Lower leg skin (tissue), 3 donors: ENCODE data around the gene NUDC.

Experiments
- POLR2A ChIP-seq, 2 donors: fragments of 450-650 bp; IDR thresholded peaks; one replicate each; pipeline ENCODE4 v1.6.1; 2016 to 2017; ENCODE audit warnings: antibody characterized with exemption in 2 of 2, mild to moderate bottlenecking in 1 of 2, moderate library complexity in 1 of 2
- TF ChIP-seq, protein P1 (sequence below), 3 donors: fragments of 450-650 bp; IDR thresholded peaks; one replicate each; pipeline ENCODE4 v1.5.1; 2016; ENCODE audit warnings: antibody characterized with exemption in 3 of 3, mild to moderate bottlenecking in 3 of 3, moderate library complexity in 2 of 3

DNA sequence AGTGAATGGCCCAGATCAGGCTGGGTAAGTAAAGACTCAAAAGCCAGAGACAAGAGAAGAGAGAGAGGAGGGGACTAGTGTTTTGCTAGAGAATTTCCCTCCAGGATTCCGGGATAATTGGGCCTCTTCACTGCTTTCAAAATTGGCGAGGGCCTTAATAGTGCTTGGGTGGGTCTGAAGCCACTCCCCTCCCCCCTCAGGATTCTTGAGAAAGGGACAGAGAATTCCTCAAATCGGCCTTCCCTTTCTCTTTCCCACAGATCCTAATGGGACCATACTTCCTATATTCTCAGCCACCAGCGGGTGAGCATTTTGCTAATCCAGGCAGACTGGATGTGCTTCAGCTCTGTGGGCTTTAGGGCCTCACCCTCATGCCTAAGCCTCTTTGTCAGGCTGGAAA lies 46.6 kb upstream of the NUDC start:
- TF ChIP-seq POLR2A (IDR thresholded peaks at IDR 0.05): no peak
- TF ChIP-seq, protein P1, sequence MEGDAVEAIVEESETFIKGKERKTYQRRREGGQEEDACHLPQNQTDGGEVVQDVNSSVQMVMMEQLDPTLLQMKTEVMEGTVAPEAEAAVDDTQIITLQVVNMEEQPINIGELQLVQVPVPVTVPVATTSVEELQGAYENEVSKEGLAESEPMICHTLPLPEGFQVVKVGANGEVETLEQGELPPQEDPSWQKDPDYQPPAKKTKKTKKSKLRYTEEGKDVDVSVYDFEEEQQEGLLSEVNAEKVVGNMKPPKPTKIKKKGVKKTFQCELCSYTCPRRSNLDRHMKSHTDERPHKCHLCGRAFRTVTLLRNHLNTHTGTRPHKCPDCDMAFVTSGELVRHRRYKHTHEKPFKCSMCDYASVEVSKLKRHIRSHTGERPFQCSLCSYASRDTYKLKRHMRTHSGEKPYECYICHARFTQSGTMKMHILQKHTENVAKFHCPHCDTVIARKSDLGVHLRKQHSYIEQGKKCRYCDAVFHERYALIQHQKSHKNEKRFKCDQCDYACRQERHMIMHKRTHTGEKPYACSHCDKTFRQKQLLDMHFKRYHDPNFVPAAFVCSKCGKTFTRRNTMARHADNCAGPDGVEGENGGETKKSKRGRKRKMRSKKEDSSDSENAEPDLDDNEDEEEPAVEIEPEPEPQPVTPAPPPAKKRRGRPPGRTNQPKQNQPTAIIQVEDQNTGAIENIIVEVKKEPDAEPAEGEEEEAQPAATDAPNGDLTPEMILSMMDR (IDR thresholded peaks at IDR 0.05): no peak
